Measurements from ENCODE around the gene ATP4B. TPM values are rescaled to one million over a fixed set of nuclear protein-coding genes. Genes with fewer than 3 reads are reported as not detected.
"Not testable (repeated sequence)": the region's sequence is repeated elsewhere in the genome, so short reads cannot be mapped to it uniquely, and the experiment has no call there.

Gene ATP4B
- total and polyA plus RNA-seq, 2 experiments from 2014 or later: 16.2 to 30.8 TPM

DNA sequence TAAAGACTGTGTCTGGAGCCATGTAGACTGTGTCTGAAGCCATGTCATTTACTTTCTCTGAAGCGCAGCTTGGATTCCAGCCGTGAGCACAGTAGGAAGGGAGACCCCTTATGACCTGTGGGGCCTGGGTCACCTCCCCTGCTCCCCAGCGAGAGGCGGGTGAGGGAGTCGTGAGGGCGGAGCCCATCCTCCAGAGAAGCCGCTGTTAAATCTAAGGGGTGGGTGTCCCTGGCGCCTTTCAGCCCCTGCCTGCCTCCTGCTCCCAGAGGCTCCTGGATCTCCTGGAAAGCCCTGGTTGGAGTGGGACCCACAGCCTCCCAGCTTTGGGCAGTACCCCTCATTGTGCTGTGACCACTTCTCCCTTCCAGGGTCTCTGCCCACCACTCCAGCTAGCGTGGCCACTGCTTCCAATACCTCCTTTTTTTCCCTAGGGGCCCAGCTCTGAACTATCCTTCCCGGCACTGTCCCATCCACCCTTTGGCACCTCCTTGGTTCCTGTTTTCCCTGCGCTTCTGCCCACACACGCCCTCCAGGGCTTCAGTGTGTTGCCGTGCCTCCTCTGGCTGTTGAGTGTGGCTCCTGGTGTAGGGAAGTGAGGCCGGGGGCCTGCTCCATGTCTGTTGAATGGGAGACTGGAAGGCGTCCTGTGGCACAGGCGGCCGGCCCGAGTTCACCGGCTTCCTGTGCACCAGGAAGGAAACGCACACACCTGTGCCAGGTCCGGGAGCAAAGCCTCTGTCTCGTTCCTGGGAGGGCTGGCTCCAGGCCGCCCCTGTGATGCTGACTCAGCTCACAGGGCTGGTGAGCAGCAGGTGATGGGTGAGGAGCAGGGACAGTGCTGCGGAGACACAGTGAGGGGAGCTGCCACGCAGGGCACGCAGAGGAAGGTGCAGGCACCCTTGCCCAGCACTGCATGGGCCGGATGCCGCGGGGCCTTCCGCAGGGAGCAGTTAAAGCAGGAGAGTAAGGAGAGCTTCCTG lies 29.4 kb downstream of the ATP4B start:
- no peak overlapping the region for H2AFZ ChIP-seq
- H3K4me1 ChIP-seq (ENCODE audit: insufficient read depth): no peaks in the 10 kb centered on the region
- no peak for DNase-seq (ENCODE audit: low spot score)
- peaks cover 12% of the 10 kb centered on the region for H3K79me2 ChIP-seq
- H3K9me3 ChIP-seq (ENCODE audit: low read depth): no peaks in the 10 kb centered on the region
- H4K20me1 ChIP-seq (ENCODE audit: insufficient read depth, poor library complexity, severe bottlenecking): no peaks in the 10 kb centered on the region
- no peak overlapping the region for H3K4me2 ChIP-seq
- 95% methylated on average over 30 of the region's 30 CpGs for WGBS (ENCODE audit: low lambda C conversion rate, missing lambda C conversion rate)
- no peak overlapping the region for H3K27ac ChIP-seq
- no peaks in the 10 kb centered on the region for H3K9me2 ChIP-seq (replicated peaks; ENCODE audit: insufficient read depth)
- no peaks in the 10 kb centered on the region for H3K36me3 ChIP-seq (replicated peaks; ENCODE audit: insufficient read depth, low read depth)
- no peak overlapping the region for H3K4me3 ChIP-seq
- no peak for TF ChIP-seq EZH2 (IDR thresholded peaks at IDR 0.05; ENCODE audit: borderline replicate concordance)
- TF ChIP-seq, protein P1, sequence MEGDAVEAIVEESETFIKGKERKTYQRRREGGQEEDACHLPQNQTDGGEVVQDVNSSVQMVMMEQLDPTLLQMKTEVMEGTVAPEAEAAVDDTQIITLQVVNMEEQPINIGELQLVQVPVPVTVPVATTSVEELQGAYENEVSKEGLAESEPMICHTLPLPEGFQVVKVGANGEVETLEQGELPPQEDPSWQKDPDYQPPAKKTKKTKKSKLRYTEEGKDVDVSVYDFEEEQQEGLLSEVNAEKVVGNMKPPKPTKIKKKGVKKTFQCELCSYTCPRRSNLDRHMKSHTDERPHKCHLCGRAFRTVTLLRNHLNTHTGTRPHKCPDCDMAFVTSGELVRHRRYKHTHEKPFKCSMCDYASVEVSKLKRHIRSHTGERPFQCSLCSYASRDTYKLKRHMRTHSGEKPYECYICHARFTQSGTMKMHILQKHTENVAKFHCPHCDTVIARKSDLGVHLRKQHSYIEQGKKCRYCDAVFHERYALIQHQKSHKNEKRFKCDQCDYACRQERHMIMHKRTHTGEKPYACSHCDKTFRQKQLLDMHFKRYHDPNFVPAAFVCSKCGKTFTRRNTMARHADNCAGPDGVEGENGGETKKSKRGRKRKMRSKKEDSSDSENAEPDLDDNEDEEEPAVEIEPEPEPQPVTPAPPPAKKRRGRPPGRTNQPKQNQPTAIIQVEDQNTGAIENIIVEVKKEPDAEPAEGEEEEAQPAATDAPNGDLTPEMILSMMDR (IDR thresholded peaks at IDR 0.05; ENCODE audit: poor library complexity): no peak
- TF ChIP-seq EZH2phosphoT487 (IDR thresholded peaks at IDR 0.05; ENCODE audit: low read depth, severe bottlenecking, unreplicated experiment): no peak
- H3K27me3 ChIP-seq: no peaks in the 10 kb centered on the region

DNA sequence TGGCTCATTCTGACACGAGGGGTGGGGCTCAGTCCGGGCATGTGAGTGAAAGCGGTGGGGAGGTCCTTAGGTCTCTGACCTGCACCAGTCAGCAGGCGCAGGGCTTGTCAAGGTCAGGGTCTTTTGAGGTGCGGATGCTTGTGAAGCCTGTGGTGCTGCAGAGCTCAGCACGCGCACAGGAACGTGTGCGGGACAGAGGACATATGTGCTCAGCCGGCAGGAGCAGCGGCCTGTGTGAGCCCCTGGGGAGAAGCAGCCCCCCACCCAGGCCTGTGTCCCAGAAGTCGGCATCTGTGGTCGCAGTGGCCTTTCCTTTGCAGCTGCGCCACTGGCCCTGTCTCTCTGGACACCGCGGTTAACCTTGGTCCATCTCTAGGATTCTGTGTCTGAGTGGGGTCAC lies 30.9 kb downstream of the ATP4B start:
- WGBS (ENCODE audit: low lambda C conversion rate, missing lambda C conversion rate): 94% methylated on average over 16 of the region's 16 CpGs
- no peak for TF ChIP-seq EZH2 (IDR thresholded peaks at IDR 0.05; ENCODE audit: borderline replicate concordance)
- TF ChIP-seq, protein P1 (IDR thresholded peaks at IDR 0.05; ENCODE audit: poor library complexity): no peak
- no peak for TF ChIP-seq EZH2phosphoT487 (IDR thresholded peaks at IDR 0.05; ENCODE audit: low read depth, severe bottlenecking, unreplicated experiment)
- no peaks in the 10 kb centered on the region for H3K9me3 ChIP-seq (ENCODE audit: low read depth)
- H3K9me2 ChIP-seq (replicated peaks; ENCODE audit: insufficient read depth): no peaks in the 10 kb centered on the region
- H3K27me3 ChIP-seq: no peaks in the 10 kb centered on the region
- H3K27ac ChIP-seq: no peak overlapping the region
- H3K4me3 ChIP-seq: no peak overlapping the region
- H3K4me1 ChIP-seq (ENCODE audit: insufficient read depth): no peaks in the 10 kb centered on the region
- no peaks in the 10 kb centered on the region for H3K36me3 ChIP-seq (replicated peaks; ENCODE audit: insufficient read depth, low read depth)
- no peaks in the 10 kb centered on the region for H4K20me1 ChIP-seq (ENCODE audit: insufficient read depth, poor library complexity, severe bottlenecking)
- peaks cover 12% of the 10 kb centered on the region for H3K79me2 ChIP-seq
- no peak overlapping the region for H3K4me2 ChIP-seq
- DNase-seq (ENCODE audit: low spot score): no peak
- no peak overlapping the region for H2AFZ ChIP-seq

DNA sequence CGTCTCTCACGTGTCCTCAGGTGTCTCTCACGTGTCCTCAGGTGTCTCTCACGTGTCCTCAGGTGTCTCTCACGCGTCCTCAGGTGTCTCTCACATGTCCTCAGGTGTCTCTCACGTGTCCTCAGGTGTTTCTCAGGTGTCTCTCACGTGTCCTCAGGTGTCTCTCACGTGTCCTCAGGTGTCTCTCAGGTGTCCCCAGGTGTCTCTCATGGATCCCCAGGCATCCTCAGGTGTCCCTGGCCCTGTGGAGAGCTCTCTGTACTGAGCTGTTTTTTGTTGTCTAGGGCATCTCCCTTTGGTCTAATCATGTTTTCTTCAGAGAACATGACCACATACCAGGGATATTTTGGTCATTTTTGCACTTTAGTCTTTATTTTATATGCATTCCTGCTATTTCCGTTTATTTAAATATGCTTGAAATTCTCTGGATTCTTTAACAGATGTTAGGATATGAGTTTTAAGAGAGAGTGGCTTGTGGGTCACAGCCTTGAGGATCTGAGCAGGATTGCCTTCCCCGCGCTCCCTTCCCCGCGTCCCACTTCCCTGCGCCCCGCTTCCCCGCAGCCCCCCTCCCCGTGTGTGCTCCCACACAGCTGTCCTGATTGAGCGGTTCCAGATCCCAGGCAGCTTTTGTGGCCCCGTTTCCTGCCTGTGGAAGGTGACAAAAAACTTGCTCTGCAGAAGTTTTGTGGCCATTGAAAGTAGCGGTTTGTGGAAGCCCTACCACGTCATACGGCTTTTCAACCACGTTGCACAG lies 31.9 kb downstream of the ATP4B start:
- H3K36me3 ChIP-seq (replicated peaks; ENCODE audit: insufficient read depth, low read depth): no peaks in the 10 kb centered on the region

DNA sequence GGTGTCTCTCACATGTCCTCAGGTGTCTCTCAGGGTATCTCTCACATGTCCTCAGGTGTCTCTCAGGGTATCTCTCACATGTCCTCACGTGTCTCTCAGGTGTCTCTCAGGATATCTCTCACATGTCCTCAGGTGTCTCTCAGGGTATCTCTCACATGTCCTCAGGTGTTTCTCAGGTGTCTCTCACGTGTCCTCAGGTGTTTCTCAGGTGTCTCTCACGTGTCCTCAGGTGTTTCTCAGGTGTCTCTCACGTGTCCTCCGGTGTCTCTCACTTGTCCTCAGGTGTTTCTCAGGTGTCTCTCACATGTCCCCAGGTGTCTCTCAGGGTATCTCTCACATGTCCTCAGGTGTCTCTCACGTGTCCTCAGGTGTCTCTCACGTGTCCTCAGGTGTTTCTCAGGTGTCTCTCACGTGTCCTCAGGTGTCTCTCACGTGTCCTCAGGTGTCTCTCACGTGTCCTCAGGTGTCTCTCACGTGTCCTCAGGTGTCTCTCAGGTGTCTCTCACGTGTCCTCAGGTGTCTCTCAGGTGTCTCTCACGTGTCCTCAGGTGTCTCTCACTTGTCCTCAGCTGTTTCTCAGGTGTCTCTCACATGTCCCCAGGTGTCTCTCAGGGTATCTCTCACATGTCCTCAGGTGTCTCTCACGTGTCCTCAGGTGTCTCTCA lies 33.2 kb downstream of the ATP4B start:
- over 99% methylated on average over 11 of the region's 14 CpGs for WGBS (ENCODE audit: low lambda C conversion rate, missing lambda C conversion rate)
- not testable (repeated sequence) for H3K36me3 ChIP-seq (replicated peaks; ENCODE audit: insufficient read depth, low read depth); H3K4me3 ChIP-seq; H4K20me1 ChIP-seq (ENCODE audit: insufficient read depth, poor library complexity, severe bottlenecking); H3K27ac ChIP-seq; H3K4me2 ChIP-seq; DNase-seq (ENCODE audit: low spot score); H3K4me1 ChIP-seq (ENCODE audit: insufficient read depth); H3K9me2 ChIP-seq (replicated peaks; ENCODE audit: insufficient read depth); H3K9me3 ChIP-seq (ENCODE audit: low read depth); H2AFZ ChIP-seq; H3K27me3 ChIP-seq
- H3K79me2 ChIP-seq: peaks cover 27% of the 10 kb centered on the region

More for the DNA sequence above, 31.9 kb downstream of the ATP4B start:
- Histone ChIP-seq H3K4me2 (no peak overlapping the region), H4K20me1 (ENCODE audit: insufficient read depth, poor library complexity, severe bottlenecking) (no peaks in the 10 kb centered on the region), H3K4me1 (ENCODE audit: insufficient read depth) (no peaks in the 10 kb centered on the region), H3K27me3 (no peaks in the 10 kb centered on the region), H3K9me3 (ENCODE audit: low read depth) (no peaks in the 10 kb centered on the region), H3K79me2 (peaks cover 14% of the 10 kb centered on the region), H3K27ac (no peak overlapping the region), H3K4me3 (no peak overlapping the region), H3K9me2 (replicated peaks; ENCODE audit: insufficient read depth) (no peaks in the 10 kb centered on the region), H2AFZ (no peak overlapping the region)
- 78% methylated on average over 21 of the region's 24 CpGs for WGBS (ENCODE audit: low lambda C conversion rate, missing lambda C conversion rate)
- TF ChIP-seq, protein P1 (IDR thresholded peaks at IDR 0.05; ENCODE audit: poor library complexity): no peak
- TF ChIP-seq EZH2 (IDR thresholded peaks at IDR 0.05; ENCODE audit: borderline replicate concordance): no peak
- no peak for TF ChIP-seq EZH2phosphoT487 (IDR thresholded peaks at IDR 0.05; ENCODE audit: low read depth, severe bottlenecking, unreplicated experiment)
- DNase-seq (ENCODE audit: low spot score): no peak
